DND-41 (cell line): ENCODE data around the gene PAGR1.

Source experiments
- CTCF ChIP-seq: IDR thresholded peaks from 2 replicates; pipeline ENCODE4 v1.5.1; 2012; ENCODE audit warnings: borderline replicate concordance, low read length, moderate library complexity, mild to moderate bottlenecking; ENCODE audit not compliant: poor library complexity, severe bottlenecking; ENCODE audit errors: extremely low read depth
- EZH2 ChIP-seq: IDR thresholded peaks from 3 replicates; pipeline ENCODE4 v1.6.1; 2012; ENCODE audit warnings: borderline replicate concordance, low read depth, mild to moderate bottlenecking, moderate library complexity, low read length, inconsistent platforms; ENCODE audit not compliant: severe bottlenecking

GRCh38 chr16:29868396-29869009, 52.6 kb downstream of the PAGR1 start:
- TF ChIP-seq CTCF (no peak), EZH2 (no peak)
